Natural killer cell (primary cell): ENCODE results near the gene RSRC1. TPM values are rescaled to one million over a fixed set of nuclear protein-coding genes. Genes with fewer than 3 reads are reported as not detected.

ENCODE experiments used
- ATAC-seq, 3 donors: fragments of 150-1000 bp in 2 of 3; fragments of 200-7000 bp in 1 of 3; cut with Tn5 transposase; 1 replicate in 1 of 3; 2 replicates in 2 of 3; pipeline ENCODE4 v1.10.0; 2021; ENCODE audit warnings: mild to moderate bottlenecking in 2 of 3, moderate library complexity in 2 of 3
- DNase-seq, 2 donors: peaks; one replicate each; pipeline versions ENCODE4 v3.0.0 to v3.0.0-alpha.2; 2013 to 2021; ENCODE audit warnings: mixed read lengths in 1 of 2
- H3K27ac ChIP-seq: one replicate; pipeline ENCODE4 v1.5.1; 2013; ENCODE audit warnings: mild to moderate bottlenecking, low read length
- H3K27me3 ChIP-seq: one replicate; pipeline ENCODE4 v1.6.1; 2013; ENCODE audit warnings: low read length; ENCODE audit not compliant: control insufficient read depth, insufficient read depth
- H3K36me3 ChIP-seq: one replicate; pipeline ENCODE4 v1.6.1; 2013; ENCODE audit warnings: low read length; ENCODE audit not compliant: control insufficient read depth, insufficient read depth
- H3K4me1 ChIP-seq: one replicate; pipeline ENCODE4 v1.6.1; 2013; ENCODE audit warnings: low read length; ENCODE audit not compliant: control insufficient read depth, insufficient read depth
- H3K4me3 ChIP-seq: one replicate; pipeline ENCODE4 v1.5.1; 2013; ENCODE audit warnings: low read length
- H3K9me3 ChIP-seq: one replicate; pipeline ENCODE4 v1.6.1; 2013; ENCODE audit warnings: low read length; ENCODE audit not compliant: control insufficient read depth, insufficient read depth
- H3K27ac Mint-ChIP-seq, 2 donors: one replicate each; pipeline ENCODE4 v1.8.0; 2022; ENCODE audit warnings: mild to moderate bottlenecking in 2 of 2, mixed read lengths in 2 of 2, moderate library complexity in 1 of 2
- H3K27me3 Mint-ChIP-seq, 2 donors: one replicate each; pipeline ENCODE4 v1.8.0; 2022; ENCODE audit warnings: low read depth in 2 of 2, mixed read lengths in 2 of 2
- H3K36me3 Mint-ChIP-seq: one replicate; pipeline ENCODE4 v1.8.0; 2022; ENCODE audit warnings: mixed read lengths
- H3K4me1 Mint-ChIP-seq, 2 donors: one replicate each; pipeline ENCODE4 v1.8.0; 2022; ENCODE audit warnings: mixed read lengths in 2 of 2
- H3K4me3 Mint-ChIP-seq: one replicate; pipeline ENCODE4 v1.8.0; 2022; ENCODE audit warnings: mild to moderate bottlenecking, moderate library complexity, mixed read lengths
- H3K9me3 Mint-ChIP-seq, 2 donors: one replicate each; pipeline ENCODE4 v1.8.0; 2022; ENCODE audit warnings: mixed read lengths in 2 of 2
- CTCF ChIP-seq: fragments of 200-600 bp; IDR thresholded peaks from one replicate; pipeline ENCODE4 v1.8.0; 2022; ENCODE audit warnings: antibody characterized with exemption
- WGBS: methylation state at CpG from one replicate; pipeline ENCODE4 v1.1.7; 2013; ENCODE audit warnings: missing lambda C conversion rate; ENCODE audit not compliant: insufficient coverage; 5-methylcytosine and 5-hydroxymethylcytosine counted together
- intact Hi-C: fragments of 100-400 bp; cut with micrococcal nuclease; formaldehyde crosslinking; loops from one replicate; pipeline ENCODE4 v1.14.2; 2022
- total RNA-seq, 4 donors: library from RNA; stranded (reverse); fragments of 120-200 nt in 1 of 4; gene quantifications; one replicate each; pipeline versions ENCODE4 v1.2.3 to v1.2.4, GENCODE V29; 2013 to 2022

The RSRC1 gene
- total RNA-seq, 3 donors from 2014 or later (not counting 1 experiment from before 2014, with no cell fraction given): 37.3 to 41.1 (median 37.6) TPM

- no peaks in the 10 kb centered on the region for H3K36me3 Mint-ChIP-seq
- peak overlapping the region; percentile 5 for H3K4me3 Mint-ChIP-seq
- 11% methylated on average over 8 of the region's 11 CpGs for WGBS
- H3K4me1 Mint-ChIP-seq: peaks cover 11 to 23% of the 10 kb centered on the region in 2 donors
- DNase-seq (peak in 1 of 2 donors; percentile 15), ATAC-seq (no peak)
- Histone ChIP-seq H3K27ac (no peak overlapping the region), H3K9me3 (peaks cover 6% of the 10 kb centered on the region), H3K36me3 (no peaks in the 10 kb centered on the region), H3K4me1 (peaks cover 18% of the 10 kb centered on the region), H3K4me3 (peak overlapping the region; percentile 51), H3K27me3 (peaks cover 81% of the 10 kb centered on the region)
- H3K9me3 Mint-ChIP-seq: no peaks in the 10 kb centered on the region
- TF ChIP-seq CTCF: no peak
- H3K27me3 Mint-ChIP-seq: peaks cover 64 to 88% of the 10 kb centered on the region in 2 donors
- H3K27ac Mint-ChIP-seq: no peak overlapping the region
- intact Hi-C loops: no loop called here
Observed at GRCh38 chr3:158097081-158097592, 12.8 kb upstream of the RSRC1 start.

GRCh38 chr3:158097593-158098308 is 12.1 kb upstream of the RSRC1 start:
- Histone ChIP-seq H3K9me3 (peaks cover 6% of the 10 kb centered on the region), H3K4me1 (peaks cover 21% of the 10 kb centered on the region), H3K27ac (no peak overlapping the region), H3K36me3 (no peaks in the 10 kb centered on the region), H3K4me3 (peak overlapping the region; percentile 51), H3K27me3 (peaks cover 81% of the 10 kb centered on the region)
- peak; percentile 91 to 93 (median 93) for ATAC-seq
- Mint-ChIP-seq H3K27ac (peak overlapping the region; percentile 10 to 64), H3K4me3 (peak overlapping the region; percentile 86), H3K4me1 (peaks cover 15 to 26% of the 10 kb centered on the region in 2 donors), H3K36me3 (no peaks in the 10 kb centered on the region), H3K9me3 (no peaks in the 10 kb centered on the region), H3K27me3 (peaks cover 68 to 88% of the 10 kb centered on the region in 2 donors)
- intact Hi-C loops: no loop called here
- peak; percentile 68 to 87 for DNase-seq
- 1% methylated on average over 60 of the region's 60 CpGs for WGBS
- no peak for TF ChIP-seq CTCF

GRCh38 chr3:158098309-158098639 is 11.6 kb upstream of the RSRC1 start:
- Mint-ChIP-seq H3K4me3 (peak overlapping the region; percentile 86), H3K36me3 (no peaks in the 10 kb centered on the region), H3K27me3 (peaks cover 73 to 88% of the 10 kb centered on the region in 2 donors), H3K9me3 (no peaks in the 10 kb centered on the region), H3K4me1 (peaks cover 20 to 32% of the 10 kb centered on the region in 2 donors), H3K27ac (peak overlapping the region; percentile 10 to 64)
- Histone ChIP-seq H3K4me1 (peaks cover 26% of the 10 kb centered on the region), H3K27me3 (peaks cover 86% of the 10 kb centered on the region), H3K27ac (no peak overlapping the region), H3K4me3 (peak overlapping the region; percentile 51), H3K9me3 (peaks cover 6% of the 10 kb centered on the region), H3K36me3 (no peaks in the 10 kb centered on the region)
- no peak for TF ChIP-seq CTCF
- DNase-seq: no peak
- ATAC-seq: no peak
- WGBS: 7% methylated on average over 8 of the region's 10 CpGs
- intact Hi-C loops: no loop called here
